Left ventricle myocardium inferior (tissue), 1 donor: ENCODE results near the gene C9orf72. TPM values are rescaled to one million over a fixed set of nuclear protein-coding genes. Genes with fewer than 3 reads are reported as not detected.

Experiments used
- DNase-seq: peaks from one replicate; pipeline ENCODE4 v3.0.0-alpha.2; 2020
- H3K27ac ChIP-seq: fragments of 200-600 bp; replicated peaks from 2 replicates; pipeline ENCODE4 v1.8.0; 2021
- H3K27me3 ChIP-seq: fragments of 200-600 bp; 2 replicates; pipeline ENCODE4 v1.8.0; 2021; ENCODE audit warnings: low read depth
- H3K36me3 ChIP-seq: fragments of 200-600 bp; 2 replicates; pipeline ENCODE4 v1.8.0; 2021
- H3K4me1 ChIP-seq: fragments of 200-600 bp; 2 replicates; pipeline ENCODE4 v1.8.0; 2021
- H3K4me3 ChIP-seq: fragments of 200-600 bp; 2 replicates; pipeline ENCODE4 v1.8.0; 2021; ENCODE audit warnings: mild to moderate bottlenecking, moderate library complexity
- H3K9me3 ChIP-seq: fragments of 200-600 bp; replicated peaks from 2 replicates; pipeline ENCODE4 v1.8.0; 2021
- intact Hi-C: fragments of 100-400 bp; cut with micrococcal nuclease; formaldehyde crosslinking; loops from one replicate; pipeline ENCODE4 v1.11.0; 2022
- total RNA-seq: library from RNA; stranded (reverse); fragmentation: NEBNext Ultra II Directional; extraction: Animal tissue kit (Norgen Biotek cat#: 25700); gene quantifications from one replicate; pipeline ENCODE4 v1.2.1, GENCODE V29; 2021
- TF ChIP-seq, protein P1 (sequence below): fragments of 200-600 bp; IDR thresholded peaks from 2 replicates; pipeline ENCODE4 v1.8.0; 2021; ENCODE audit warnings: antibody characterized with exemption, mild to moderate bottlenecking, borderline replicate concordance
- donor health status: DM: no; HTN: yes; CAD: no; lungs with severe emphysema.

The C9orf72 gene
- total RNA-seq, 1 donor from 2014 or later, result 15.6 TPM

- H3K27ac ChIP-seq, result no peak overlapping the region
- H3K4me3 ChIP-seq, result no peak overlapping the region
- H3K4me1 ChIP-seq, result peaks cover 10% of the 10 kb centered on the region
- TF ChIP-seq, protein P1, sequence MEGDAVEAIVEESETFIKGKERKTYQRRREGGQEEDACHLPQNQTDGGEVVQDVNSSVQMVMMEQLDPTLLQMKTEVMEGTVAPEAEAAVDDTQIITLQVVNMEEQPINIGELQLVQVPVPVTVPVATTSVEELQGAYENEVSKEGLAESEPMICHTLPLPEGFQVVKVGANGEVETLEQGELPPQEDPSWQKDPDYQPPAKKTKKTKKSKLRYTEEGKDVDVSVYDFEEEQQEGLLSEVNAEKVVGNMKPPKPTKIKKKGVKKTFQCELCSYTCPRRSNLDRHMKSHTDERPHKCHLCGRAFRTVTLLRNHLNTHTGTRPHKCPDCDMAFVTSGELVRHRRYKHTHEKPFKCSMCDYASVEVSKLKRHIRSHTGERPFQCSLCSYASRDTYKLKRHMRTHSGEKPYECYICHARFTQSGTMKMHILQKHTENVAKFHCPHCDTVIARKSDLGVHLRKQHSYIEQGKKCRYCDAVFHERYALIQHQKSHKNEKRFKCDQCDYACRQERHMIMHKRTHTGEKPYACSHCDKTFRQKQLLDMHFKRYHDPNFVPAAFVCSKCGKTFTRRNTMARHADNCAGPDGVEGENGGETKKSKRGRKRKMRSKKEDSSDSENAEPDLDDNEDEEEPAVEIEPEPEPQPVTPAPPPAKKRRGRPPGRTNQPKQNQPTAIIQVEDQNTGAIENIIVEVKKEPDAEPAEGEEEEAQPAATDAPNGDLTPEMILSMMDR, result no peak
- intact Hi-C loops, result no loop called here
- H3K9me3 ChIP-seq, result no peaks in the 10 kb centered on the region
- DNase-seq, result no peak
- no peaks in the 10 kb centered on the region for H3K27me3 ChIP-seq
- no peaks in the 10 kb centered on the region for H3K36me3 ChIP-seq
Observed at GRCh38 chr9:27518809-27519208, 54.5 kb downstream of the C9orf72 start.

DNA sequence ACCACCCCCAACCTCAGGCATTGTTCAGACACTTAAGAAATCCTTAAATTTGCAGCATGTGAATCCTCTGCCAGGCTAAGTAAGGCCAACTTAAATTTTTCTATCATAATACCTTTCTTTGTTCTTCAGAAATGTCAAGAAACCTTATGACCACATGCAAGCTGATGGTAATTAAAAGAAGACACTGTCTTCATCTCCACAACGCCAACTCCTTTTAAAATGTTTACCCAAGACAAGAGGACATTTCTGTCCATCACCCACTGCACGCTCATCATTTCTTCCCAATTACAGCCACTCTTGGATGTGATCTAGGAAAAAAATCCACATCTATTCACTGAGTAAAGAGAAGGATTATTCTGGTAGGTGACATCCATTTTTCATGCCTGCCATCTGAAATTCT, 55.3 kb downstream of the C9orf72 start:
- H3K36me3 ChIP-seq, result no peaks in the 10 kb centered on the region
- no peak overlapping the region for H3K27ac ChIP-seq
- H3K4me3 ChIP-seq, result no peak overlapping the region
- no peak for DNase-seq
- TF ChIP-seq, protein P1, result no peak
- no peaks in the 10 kb centered on the region for H3K9me3 ChIP-seq
- peaks cover 10% of the 10 kb centered on the region for H3K4me1 ChIP-seq
- H3K27me3 ChIP-seq, result no peaks in the 10 kb centered on the region
- intact Hi-C loops, result no loop called here

- Histone ChIP-seq H3K4me1 (peaks cover 10% of the 10 kb centered on the region), H3K27ac (no peak overlapping the region), H3K9me3 (no peaks in the 10 kb centered on the region), H3K4me3 (no peak overlapping the region), H3K27me3 (no peaks in the 10 kb centered on the region), H3K36me3 (no peaks in the 10 kb centered on the region)
- TF ChIP-seq, protein P1, result no peak
- intact Hi-C loops, result no loop called here
- DNase-seq, result no peak
Observed at GRCh38 chr9:27514551-27514950, 58.7 kb downstream of the C9orf72 start.

DNA sequence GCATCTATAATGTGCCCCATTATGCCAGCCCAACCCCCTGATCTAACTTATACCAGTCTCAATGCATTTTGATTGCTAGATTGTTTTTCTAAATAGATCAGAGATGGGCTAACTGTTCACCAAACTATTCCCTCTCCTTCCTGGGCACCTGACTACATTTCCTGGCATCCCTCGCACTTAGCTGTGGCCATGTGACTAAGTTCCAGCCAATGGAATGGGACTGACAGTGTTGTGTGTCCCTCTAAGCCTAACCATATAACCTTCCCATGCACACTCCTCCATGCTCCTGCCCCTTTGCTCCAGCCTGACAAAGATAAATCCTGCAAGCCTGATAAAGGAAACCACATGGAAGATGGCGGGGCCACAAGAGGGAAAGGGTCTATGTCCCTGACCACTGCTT, 61.5 kb downstream of the C9orf72 start:
- no peak overlapping the region for H3K27ac ChIP-seq
- H3K36me3 ChIP-seq, result no peaks in the 10 kb centered on the region
- peaks cover 10% of the 10 kb centered on the region for H3K4me1 ChIP-seq
- H3K4me3 ChIP-seq, result no peak overlapping the region
- TF ChIP-seq, protein P1, result no peak
- intact Hi-C loops, result no loop called here
- no peak for DNase-seq
- H3K9me3 ChIP-seq, result no peaks in the 10 kb centered on the region
- no peaks in the 10 kb centered on the region for H3K27me3 ChIP-seq

- H3K27me3 ChIP-seq, result no peaks in the 10 kb centered on the region
Observed at GRCh38 chr9:27510780-27511179, 62.5 kb downstream of the C9orf72 start.

More at GRCh38 chr9:27510780-27511179, 62.5 kb downstream of the C9orf72 start:
- Histone ChIP-seq H3K36me3 (no peaks in the 10 kb centered on the region), H3K4me1 (peaks cover 10% of the 10 kb centered on the region), H3K4me3 (no peak overlapping the region), H3K27ac (no peak overlapping the region), H3K9me3 (no peaks in the 10 kb centered on the region)
- intact Hi-C loops, result no loop called here
- TF ChIP-seq, protein P1, result no peak
- no peak for DNase-seq
